ENCODE measurements around the gene SLC25A6. TPM values are rescaled to one million over a fixed set of nuclear protein-coding genes. Genes with fewer than 3 reads are reported as not detected.

SLC25A6 gene
- total and polyA plus RNA-seq, 10 of the 15 experiments (the other 5 are each of a cell fraction or from before 2014, with no cell fraction given), result 61.9 to 642 (median 322) TPM

- TF ChIP-seq CUX1 (IDR thresholded peaks at IDR 0.05; ENCODE audit: insufficient replicate concordance, low read depth, low read length) (no peak), BMI1 (IDR thresholded peaks at IDR 0.05; ENCODE audit: borderline replicate concordance) (no peak), TAF1 (IDR thresholded peaks at IDR 0.05; ENCODE audit: borderline replicate concordance, low read depth, low read length) (peak; percentile 66), ZNF207 (IDR thresholded peaks at IDR 0.05; ENCODE audit: borderline replicate concordance) (peak; percentile 97), CEBPB (IDR thresholded peaks at IDR 0.05; ENCODE audit: borderline replicate concordance in 1 of 2, low read depth in 2 of 2, low read length in 2 of 2) (no peak), SP1 (IDR thresholded peaks at IDR 0.05; ENCODE audit: low read depth, low read length) (peak; percentile 86), CHD2 (IDR thresholded peaks at IDR 0.05; ENCODE audit: borderline replicate concordance, low read depth, low read length) (peak; percentile 62; the same call in 1 of the 2 replicates), ZNF24 (IDR thresholded peaks at IDR 0.05) (no peak), FOXM1 (IDR thresholded peaks at IDR 0.05; ENCODE audit: low read depth, low read length) (no peak), CREM (IDR thresholded peaks at IDR 0.05; ENCODE audit: low read depth) (0 out of 2 replicates have a peak, but pooled peaks have one; percentile 17), PBX3 (IDR thresholded peaks at IDR 0.05; ENCODE audit: insufficient replicate concordance, low read depth, low read length) (no peak), NR2C2 (IDR thresholded peaks at IDR 0.05; ENCODE audit: borderline replicate concordance, control insufficient read depth, insufficient read length, low read depth) (no peak), RAD51 (IDR thresholded peaks at IDR 0.05) (peak; percentile 96), EP300 (IDR thresholded peaks at IDR 0.05; ENCODE audit: borderline replicate concordance in 1 of 2, control insufficient read depth in 1 of 2, low read depth in 2 of 2, low read length in 2 of 2) (no peak), PAX5 (IDR thresholded peaks at IDR 0.05; ENCODE audit: borderline replicate concordance, low read depth, low read length) (0 out of 2 replicates have a peak, but pooled peaks have one; percentile 5), RFX5 (IDR thresholded peaks at IDR 0.05; ENCODE audit: low read depth, low read length) (no peak), ZNF274 (IDR thresholded peaks at IDR 0.05; ENCODE audit: insufficient read depth, insufficient read length) (no peak)
- TF ChIP-seq, protein P1, sequence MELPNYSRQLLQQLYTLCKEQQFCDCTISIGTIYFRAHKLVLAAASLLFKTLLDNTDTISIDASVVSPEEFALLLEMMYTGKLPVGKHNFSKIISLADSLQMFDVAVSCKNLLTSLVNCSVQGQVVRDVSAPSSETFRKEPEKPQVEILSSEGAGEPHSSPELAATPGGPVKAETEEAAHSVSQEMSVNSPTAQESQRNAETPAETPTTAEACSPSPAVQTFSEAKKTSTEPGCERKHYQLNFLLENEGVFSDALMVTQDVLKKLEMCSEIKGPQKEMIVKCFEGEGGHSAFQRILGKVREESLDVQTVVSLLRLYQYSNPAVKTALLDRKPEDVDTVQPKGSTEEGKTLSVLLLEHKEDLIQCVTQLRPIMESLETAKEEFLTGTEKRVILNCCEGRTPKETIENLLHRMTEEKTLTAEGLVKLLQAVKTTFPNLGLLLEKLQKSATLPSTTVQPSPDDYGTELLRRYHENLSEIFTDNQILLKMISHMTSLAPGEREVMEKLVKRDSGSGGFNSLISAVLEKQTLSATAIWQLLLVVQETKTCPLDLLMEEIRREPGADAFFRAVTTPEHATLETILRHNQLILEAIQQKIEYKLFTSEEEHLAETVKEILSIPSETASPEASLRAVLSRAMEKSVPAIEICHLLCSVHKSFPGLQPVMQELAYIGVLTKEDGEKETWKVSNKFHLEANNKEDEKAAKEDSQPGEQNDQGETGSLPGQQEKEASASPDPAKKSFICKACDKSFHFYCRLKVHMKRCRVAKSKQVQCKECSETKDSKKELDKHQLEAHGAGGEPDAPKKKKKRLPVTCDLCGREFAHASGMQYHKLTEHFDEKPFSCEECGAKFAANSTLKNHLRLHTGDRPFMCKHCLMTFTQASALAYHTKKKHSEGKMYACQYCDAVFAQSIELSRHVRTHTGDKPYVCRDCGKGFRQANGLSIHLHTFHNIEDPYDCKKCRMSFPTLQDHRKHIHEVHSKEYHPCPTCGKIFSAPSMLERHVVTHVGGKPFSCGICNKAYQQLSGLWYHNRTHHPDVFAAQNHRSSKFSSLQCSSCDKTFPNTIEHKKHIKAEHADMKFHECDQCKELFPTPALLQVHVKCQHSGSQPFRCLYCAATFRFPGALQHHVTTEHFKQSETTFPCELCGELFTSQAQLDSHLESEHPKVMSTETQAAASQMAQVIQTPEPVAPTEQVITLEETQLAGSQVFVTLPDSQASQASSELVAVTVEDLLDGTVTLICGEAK (IDR thresholded peaks at IDR 0.05; ENCODE audit: borderline replicate concordance), result peak; percentile 75
These were observed at the start of gene SLC25A6 (continued) for GRCh38 chrX:1391707-1392375.
